SK-N-DZ (cell line): ENCODE results near the gene STX1B. TPM values are rescaled to one million over a fixed set of nuclear protein-coding genes. Genes with fewer than 3 reads are reported as not detected.
"Not testable (repeated sequence)": the region's sequence is repeated elsewhere in the genome, so short reads cannot be mapped to it uniquely, and the experiment has no call there.

Experiments
- DNase-seq: peaks from one replicate; pipeline ENCODE4 v3.0.0-alpha.2; 2015; ENCODE audit warnings: low spot score
- polyA plus RNA-seq, 2 experiments: library from polyadenylated mRNA; depleted of rRNA; stranded (reverse); fragments of >200 nt; gene quantifications; 2 replicates each; pipeline ENCODE4 v1.2.3, GENCODE V29; 2014

Gene STX1B
- polyA plus RNA-seq (2014; cell fraction: cytosol; rRNA removed) = 4.4 and 5.7 TPM in 2 replicates
- polyA plus RNA-seq (2014; cell fraction: nucleus; rRNA removed) = 9.6 and 24.8 TPM in 2 replicates

DNA sequence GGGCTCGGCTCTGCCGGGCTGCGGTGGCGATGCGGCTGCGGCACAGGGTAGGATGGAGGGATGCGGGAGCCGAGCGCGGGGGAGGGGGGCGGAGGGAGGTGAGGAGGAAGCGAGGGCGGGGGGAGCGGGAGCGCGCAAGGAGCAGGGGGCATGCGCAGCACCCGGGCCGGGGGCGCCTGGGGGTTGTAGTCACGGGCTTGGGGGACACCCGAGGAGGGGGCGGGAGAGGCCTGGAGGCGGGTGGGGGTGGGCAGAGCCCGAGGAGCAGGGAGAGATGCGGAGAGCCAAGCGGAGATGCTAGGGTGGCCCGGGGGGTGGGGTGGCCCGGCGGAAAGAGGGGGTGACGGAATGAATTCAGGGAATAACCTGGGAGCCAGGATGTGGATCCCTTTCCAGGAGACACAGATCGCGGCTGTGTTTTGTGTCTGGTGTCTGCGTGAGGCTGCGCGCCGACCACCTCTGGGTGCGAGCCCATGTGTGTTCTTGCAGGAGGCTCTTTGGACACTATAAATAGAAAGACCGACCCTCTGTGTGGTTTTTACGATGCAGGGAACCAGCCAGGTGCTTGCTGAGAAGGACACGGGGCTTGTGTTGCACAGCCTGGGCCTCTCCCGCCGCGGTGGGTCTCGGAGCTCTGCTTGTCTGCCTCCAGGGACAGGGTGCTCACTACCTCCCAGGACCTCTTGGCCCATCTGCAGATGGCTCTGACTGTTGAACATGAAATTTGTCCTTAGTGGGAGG is at the start of gene STX1B:
Gene STX1B, minus strand, starts transcription at position 54 of the 741 bp plus-strand sequence. CDS start 242 bp downstream, outside the sequence.
- DNase-seq = peak; percentile 75

DNA sequence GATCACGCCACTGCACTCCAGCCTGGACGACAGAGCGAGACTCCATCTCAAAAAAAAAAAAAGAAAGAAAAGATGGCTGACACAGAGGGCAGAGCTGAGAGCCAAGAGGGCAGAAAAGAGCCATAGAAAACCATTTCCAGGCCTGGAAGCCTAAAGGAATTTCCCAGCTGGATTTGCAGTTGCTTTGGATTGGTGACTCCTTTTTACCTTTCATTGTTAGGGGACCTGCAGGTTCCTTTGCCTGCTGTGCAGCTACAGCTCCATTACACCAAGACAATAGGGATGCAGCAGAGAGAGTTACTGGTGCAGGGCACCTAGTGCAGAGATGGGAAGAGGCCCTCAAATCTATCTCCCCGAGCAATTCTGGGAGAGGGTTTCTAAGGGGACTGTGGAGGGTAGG is 45.2 kb upstream of the STX1B start:
- DNase-seq = no peak

DNA sequence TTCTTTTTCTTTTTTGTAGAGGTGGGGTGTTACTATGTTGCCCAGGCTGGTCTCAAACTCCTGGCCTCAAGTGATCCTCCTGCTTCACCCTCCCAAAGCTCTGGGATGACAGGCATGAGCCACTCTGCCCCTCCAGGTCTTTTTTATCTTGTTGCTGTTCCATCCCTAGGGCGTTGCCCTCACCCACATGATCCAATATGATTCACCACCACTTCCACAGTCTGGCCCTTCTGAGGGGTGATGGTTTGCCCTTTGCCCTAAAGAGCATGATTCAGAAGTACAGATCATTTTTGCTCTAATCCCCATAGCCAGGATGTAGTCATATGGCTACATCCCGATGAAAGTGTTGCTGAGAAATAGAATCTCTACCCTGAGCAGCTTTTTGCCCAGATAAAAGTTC is 41.7 kb upstream of the STX1B start:
- DNase-seq = no peak

DNA sequence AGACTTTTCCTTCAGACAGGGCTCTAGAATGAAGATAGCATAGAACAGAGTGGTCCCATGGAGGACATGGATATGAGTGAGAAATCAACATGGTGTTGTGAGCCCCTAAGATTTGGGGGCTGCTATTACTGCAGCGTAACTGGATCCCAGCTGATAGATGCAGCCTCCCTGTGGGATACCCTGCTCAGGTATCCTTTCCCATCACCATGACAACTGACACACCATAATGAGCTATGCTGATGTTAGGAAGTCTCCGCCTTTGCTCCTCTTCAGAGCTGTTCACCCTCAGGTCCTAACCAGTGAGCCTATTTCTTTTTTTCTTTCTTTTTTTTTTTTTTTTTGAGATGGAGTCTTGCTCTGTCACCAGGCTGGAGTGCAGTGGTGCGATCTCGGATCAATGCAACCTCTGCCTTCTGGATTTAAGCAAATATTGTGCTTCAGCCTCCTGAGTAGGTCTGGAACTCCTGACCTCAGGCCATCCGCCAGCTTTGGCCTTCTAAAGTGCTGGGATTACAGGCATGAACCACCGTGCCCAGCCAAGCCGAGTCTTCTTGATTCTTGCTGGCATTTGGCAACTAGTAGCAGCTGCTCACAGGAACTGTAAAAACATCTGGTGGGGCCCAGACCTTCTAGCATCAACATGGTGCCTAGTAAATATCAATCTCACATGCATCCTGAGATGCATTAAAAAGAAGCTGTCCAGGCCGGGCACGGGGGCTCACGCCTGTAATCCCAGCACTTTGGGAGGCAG is 40.0 kb upstream of the STX1B start:
- no peak for DNase-seq

DNA sequence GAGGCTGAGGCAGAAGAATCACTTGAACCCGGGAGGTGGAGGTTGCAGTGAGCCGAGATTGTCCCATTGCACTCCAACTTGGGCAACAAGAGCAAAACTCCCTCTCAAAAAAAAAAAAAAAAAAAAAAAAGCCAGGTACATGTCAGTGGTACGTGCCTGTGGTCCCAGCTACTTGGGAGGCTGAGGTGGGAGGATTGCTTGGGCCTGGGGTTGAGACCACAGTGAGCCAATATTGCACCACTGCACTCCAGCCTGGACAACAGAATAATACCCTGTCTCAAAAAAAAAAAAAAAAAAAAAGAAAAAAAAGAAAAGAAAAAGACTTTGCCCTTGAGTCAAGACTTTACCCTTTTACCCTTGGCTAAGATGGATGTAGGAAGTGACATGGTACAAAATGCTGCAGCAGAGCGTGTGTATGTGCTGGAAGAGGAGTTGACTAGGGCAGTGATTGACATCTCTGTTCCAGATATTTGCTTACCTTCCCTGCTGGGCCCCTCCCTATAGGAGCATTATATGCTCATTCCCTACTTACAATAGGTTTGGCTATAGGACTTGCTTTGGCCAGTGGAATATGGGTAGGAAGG is 33.6 kb upstream of the STX1B start:
- no peak for DNase-seq

DNA sequence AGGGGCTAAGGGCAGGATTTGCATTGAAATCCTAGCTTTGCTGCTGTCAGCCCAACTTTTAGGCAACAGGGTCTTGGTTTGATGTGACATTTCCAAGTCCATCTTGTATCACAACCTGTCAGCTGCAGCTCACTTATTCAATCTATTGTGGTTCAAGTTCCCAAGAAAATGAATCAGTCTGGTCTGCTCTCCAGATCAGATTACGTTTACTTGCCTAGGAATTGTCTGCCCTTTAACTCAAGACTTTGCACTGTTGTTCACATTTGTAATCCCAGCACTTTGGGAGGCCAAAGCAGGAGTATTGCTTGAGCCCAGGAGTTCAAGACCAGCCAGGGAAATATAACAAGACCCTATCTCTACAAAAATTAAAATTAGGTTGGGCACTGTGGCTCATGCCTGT is 32.9 kb upstream of the STX1B start:
- DNase-seq = no peak

DNA sequence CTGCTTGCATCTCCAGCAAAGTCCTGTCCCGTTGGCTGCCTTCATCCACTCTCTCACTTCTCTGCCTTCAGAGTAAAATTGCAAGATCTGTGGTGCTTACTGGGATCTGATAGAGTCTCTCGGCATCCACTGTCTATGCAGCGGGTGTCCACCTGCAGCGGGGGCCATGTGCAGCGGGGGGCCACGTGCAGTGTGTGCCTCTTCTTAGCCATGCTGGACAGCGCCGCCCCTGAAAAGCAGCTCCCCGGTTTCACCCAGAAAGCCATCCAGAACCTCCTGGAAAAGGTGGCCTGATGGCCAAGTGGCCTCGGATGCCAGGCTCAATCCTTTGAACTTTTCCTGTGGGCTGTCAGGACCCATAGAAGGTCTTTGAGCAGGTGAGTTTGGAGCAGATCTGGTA is 32.4 kb upstream of the STX1B start:
- no peak for DNase-seq

DNA sequence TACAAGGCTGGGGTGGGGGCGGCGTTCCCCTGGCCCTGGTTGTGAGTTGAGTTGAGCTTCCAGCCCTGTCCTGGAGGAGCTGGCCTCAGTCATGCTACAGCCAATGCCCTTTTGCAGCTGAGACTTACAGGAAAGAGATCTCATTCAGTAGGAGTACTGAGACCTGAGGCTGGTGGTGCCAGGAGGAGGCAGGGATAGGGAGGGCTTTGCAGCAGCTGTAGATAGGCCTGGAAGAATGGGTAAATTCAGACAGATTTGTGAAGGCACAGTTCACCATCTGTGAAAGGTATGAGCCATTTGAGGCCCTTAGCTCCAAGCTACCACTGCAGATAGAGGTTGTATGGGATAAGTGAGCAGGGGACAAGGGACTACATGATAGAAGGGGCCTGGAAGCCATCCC is 28.6 kb upstream of the STX1B start:
- no peak for DNase-seq

DNA sequence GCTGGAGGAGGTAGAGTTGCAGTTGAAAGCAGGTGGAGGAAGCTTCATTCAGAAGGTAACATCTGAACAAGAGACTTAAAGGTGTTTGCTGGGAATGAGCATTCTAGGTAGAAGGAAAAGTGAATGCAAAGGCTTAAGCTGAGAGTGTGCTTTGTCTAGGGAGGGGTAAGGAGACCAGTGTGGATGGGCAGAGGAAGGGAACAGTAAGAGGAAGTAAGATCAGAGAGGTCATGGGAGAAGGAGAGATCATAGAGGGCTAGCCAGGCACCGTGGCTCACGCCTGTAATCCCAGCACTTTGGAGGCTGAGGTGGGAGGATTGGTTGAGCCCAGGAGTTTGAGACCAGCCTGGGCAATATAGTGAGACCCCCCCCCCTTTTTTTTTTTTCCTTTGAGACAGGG is 26.3 kb upstream of the STX1B start:
- DNase-seq = no peak

DNA sequence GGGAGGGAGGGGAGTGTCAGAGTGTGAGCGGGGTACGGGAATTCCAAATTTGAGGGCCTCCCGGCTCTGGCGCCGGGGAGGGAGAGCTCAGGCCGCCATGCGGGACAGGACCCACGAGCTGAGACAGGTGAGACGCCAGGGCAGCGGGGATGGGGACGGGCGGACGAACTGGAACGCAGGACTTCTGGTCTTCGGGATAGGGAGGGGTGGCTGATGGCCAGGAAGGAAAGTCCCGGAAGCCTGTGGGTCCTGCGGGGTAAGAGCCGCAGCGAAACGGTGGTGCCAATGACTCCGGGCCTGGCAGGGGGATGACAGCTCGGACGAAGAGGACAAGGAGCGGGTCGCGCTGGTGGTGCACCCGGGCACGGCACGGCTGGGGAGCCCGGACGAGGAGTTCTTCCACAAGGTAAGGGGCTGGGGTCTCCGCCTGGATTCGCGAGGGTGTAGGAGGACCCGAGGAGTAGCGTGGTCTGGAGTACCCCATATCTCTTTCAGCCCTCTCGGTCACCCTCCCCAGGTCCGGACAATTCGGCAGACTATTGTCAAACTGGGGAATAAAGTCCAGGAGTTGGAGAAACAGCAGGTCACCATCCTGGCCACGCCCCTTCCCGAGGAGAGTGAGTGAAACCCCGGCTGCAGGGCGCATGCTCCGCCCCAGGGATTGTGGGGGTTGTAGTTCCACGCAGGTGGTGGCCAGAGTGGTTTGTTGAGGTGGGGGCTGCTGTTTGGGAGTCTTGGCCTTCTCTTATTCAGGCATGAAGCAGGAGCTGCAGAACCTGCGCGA is 23.5 kb upstream of the STX1B start:
- DNase-seq = peak; percentile 84

DNA sequence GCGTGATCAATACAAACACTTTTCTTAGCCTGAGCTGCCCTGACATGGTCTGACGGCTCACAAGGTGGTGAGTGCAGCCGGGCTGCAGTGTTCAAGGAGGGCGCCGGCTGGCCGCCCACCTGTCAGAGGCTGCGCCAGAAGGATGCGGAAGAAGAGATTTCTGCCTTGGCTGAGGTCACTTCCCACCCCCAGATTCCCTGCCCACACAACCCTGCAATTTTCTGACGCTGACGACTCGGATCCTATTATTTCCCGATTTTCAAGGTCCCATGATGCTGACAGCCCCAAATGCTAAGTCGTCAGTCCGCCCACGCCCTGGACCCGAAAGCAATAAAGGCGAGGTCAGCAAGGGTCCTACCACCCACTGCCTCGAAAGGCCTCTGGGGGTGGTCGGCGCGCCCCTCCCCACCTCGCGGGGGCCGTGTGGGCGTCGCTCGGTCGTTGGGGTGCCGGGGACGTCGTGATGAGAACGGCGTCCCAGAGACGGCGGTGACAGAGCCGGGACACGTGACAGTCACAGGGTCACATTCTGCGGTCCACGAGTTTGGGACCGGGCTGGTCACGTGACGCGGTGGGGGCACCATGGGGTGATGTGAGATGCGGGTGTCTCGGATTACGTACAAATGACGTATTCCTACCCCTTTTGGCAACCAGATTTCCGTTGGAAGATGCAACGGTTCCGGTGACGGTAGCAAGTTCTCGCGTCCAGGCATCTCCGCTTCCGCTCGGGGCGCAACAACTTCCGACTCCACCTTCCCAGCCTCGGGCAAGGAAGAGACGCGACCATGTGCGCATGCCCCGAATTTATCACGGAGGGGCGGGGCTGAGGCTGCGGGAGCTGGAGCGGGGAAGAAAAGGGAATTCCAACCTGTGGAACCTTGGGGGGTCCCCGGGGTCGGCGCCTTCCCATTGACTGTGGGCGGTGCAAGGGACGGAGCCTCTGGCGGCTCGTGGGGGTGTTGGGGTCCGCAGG is 22.6 kb upstream of the STX1B start, which contains the start of gene STX4:
Gene STX4, plus strand, starts transcription at position 823 of the 973 bp plus-strand sequence. CDS start 248 bp downstream, outside the sequence.
- peak; percentile 95 for DNase-seq

DNA sequence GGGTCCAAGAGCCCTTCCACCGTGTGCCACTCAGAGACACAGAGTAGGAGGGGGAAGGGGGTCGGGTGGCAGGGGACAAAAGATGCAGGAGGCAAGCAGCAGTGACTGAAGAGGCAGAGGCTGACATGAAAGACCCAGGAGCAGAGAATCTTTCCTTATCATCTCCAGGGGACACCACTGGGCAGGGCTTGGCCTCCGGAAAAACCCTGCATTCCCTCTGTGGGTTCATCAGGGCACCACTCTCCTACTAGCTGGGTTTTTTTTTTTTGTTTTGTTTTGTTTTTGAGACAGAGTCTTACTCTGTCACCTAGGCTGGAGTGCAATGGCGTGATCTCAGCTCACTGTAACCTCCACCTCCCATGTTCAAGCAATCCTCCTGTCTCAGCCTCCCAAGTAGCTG is 20.8 kb upstream of the STX1B start:
- DNase-seq = no peak

DNA sequence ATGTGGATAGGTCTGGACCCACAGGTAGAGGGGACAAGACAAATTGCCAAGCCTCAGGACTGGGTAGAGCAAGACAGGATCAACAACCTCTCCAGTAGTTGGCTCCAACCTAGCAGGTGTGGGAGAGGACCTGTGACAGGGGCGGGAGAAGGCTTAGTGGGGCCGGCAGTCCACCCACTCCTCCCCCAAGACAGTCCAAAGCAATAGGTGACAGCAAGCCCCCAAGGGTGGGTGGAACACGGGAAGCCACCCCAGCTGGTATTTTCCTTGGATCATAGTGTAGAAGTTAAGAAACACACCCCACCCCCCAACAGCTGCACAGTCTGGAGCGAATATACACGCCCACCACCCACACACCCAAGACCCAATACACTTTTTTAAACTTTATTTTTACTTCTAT is 18.8 kb upstream of the STX1B start:
- no peak for DNase-seq

DNA sequence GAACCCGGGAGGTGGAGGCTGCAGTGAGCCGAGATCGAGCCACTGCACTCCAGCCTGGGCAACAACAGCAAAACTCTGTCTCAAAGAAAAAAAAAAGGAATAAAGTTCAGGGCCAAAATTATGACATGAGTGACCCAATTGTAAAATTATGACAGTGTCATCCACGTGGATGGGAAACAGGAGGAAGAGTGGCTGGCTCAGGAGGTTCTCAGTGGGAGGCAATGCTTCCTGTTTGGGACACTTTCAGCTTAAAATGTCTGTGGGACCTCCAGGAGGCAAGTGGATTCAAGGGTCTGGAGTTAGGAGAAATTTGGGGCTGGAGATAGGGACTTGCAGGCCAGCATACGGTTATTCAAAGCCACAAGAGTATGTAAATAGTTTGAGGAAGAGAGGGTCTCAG is 14.9 kb upstream of the STX1B start:
- no peak for DNase-seq

DNA sequence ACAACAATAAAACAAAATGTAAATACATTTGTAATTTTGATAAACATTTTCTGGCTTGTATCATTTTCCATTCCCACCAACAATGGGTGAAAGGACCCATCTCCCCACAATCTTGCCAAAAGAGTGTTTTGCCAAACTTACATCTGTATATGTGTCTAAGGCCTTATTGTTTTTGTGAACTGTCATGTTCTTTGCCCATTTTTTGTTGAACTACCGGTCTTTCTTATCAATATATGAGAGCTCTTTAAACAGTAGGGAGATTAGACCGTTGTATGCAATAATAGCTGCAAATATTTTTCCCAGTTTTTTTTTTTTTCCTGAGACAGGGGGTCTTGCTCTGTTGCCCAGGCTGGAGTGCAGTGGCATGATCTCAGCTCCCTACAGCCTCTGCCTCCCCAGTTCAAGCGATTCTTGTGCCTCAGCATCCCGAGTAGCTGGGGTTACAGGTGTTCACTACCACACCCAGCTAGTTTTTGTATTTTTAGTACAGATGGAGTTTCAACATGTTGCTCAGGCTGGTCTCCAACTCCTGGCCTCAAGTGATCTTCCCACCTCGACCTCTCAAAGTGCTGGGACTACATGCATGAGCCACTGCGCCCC is 13.3 kb upstream of the STX1B start:
- no peak for DNase-seq

DNA sequence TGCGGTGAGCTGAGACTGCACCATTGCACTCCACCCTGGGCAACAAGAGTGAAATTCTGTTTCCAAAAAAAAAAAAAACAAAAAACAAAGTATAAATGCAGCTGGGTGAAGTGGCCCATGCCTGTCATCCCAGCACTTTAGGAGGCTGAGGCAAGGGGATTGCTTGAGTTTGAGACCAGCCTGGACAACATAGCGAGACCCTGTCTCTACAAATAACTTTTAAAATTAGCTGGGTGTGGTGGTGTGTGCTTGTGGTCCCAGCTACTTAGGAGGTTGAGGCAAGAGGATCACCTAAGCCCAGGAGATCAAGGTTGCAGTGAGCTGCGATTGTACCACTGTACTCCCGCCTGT is 12.8 kb upstream of the STX1B start:
- no peak for DNase-seq

DNA sequence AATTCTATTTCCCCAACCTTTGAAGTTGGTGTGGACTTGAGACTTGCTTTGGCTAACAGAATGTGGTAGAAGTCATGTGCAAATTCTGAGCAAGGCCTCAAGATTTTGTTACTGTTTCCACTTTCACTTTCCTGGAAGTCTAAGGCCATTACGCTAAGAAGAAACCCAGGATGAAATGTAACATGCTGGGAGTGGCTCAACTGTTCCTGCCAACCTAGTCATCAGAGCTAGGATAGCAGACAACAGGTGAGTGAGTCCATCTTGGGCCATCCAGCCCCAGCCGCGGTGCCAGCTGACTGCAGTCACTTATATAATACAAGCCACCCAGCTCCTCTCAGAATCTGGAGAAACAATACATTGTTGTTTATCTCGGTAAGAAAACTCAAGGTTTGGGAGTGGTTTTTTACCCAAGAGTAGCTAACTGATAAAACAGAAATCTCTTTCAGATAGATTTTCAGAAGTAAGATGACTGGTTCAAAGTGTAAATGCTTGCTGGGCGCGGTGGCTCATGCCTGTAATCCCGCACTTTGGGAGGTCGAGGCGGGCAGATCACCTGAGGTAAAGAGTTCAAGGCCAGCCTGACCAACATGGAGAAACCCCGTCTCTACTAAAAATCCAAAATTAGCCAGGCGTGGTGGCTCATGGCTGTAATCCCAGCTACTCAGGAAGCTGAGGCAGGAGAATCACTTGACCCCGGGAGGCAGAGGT is 12.3 kb upstream of the STX1B start:
- DNase-seq = no peak

DNA sequence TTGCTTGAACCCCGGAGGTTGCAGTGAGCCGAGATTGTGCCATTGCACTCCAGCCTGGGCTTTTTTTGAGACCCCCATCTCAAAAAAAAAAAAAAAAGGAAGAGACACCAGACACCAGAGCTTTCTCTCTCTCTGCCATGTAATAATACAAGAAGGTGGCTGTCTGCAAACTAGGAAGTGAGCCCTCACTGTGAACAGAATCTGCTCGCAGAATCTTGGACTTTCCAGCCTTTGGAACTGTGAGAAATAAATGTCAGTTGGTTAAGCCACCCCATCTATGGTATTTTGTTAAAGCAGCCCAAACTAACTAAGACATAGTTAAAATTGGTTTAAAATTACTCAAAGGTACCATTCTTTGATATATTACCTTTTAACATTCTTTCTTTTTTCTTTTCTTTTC is 10.1 kb upstream of the STX1B start:
- DNase-seq = no peak

DNA sequence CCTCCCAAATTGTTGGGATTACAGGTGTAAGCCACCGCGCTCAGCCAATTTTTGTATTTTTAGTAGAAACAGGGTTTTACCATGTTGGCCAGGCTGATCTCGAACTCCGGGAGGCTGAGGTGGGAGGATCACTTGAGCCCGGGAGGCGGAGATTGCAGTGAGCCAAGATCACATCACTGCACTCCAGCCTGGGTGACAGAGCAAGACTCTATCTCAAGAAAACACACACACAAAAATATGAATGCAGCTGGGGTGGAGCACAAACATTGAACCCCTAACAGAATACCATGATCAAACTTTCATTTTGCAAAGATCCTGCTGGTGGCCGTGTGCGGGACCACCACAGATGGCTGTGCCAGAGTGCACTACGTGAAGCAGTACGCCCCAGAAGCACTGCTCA is 7.3 kb upstream of the STX1B start:
- not testable (repeated sequence) for DNase-seq

DNA sequence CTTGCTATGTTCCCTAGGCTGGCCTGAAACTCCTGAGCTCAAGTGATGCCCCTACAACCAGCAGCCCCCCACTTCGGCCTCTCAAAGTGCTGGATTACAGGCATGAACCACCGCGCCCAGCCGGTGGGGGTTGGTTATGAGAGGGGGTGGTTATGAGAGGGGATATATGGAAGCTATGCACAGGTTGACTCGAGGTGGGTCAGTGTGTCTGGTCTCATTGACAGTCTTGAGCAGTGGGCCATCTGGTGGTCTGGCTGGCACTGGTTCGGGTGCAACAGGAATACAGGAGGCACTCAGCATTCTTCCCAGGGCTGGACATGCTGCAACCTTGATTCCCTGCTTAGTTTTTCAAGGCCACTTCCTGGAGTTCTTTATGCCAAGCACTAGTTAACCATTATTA is 5.6 kb upstream of the STX1B start:
- peak; percentile 34 for DNase-seq
